ENCODE data around the gene PEDS1. TPM values are rescaled to one million over a fixed set of nuclear protein-coding genes. Genes with fewer than 3 reads are reported as not detected.

The PEDS1 gene
- total and polyA plus RNA-seq, 2 of the 4 experiments (the other 2 are of a cell fraction), result 24.0 to 59.9 TPM

- peaks cover 54% of the 10 kb centered on the region for H4K20me1 ChIP-seq (ENCODE audit: insufficient read depth, low read length)
- dilution Hi-C loops (cut with HindIII; ENCODE audit: low sequenced_read_pairs, unreplicated experiment) (no loop called here), intact Hi-C loops (cut with micrococcal nuclease) (no loop called here), in situ Hi-C loops (cut with MboI; ENCODE audit: low sequenced_read_pairs) (no loop called here)
- H2AK9ac ChIP-seq (replicated peaks; ENCODE audit: low read depth, low read length, poor library complexity), result no peak overlapping the region
- no peak overlapping the region for H3K27ac ChIP-seq (ENCODE audit: insufficient read depth, low read length)
- no peak overlapping the region for H3K18ac ChIP-seq (ENCODE audit: low read depth, low read length)
- no peaks in the 10 kb centered on the region for H3K27me3 ChIP-seq (ENCODE audit: control insufficient read depth, insufficient read depth, low read length)
- H2BK20ac ChIP-seq (ENCODE audit: low read depth, low read length), result no peak overlapping the region
- no peak for TF ChIP-seq BHLHE40 (IDR thresholded peaks at IDR 0.05; ENCODE audit: low read depth, low read length)
- H3K4me3 ChIP-seq (ENCODE audit: insufficient read depth, low read depth, low read length), result no peak overlapping the region
- no peak overlapping the region for H3K23ac ChIP-seq (ENCODE audit: low read depth, low read length)
- peaks cover 10% of the 10 kb centered on the region for H3K9me1 ChIP-seq (ENCODE audit: insufficient read depth, low read length)
- H2AFZ ChIP-seq (replicated peaks; ENCODE audit: low read length, poor library complexity), result no peak overlapping the region
- peaks cover 8 to 53% of the 10 kb centered on the region in 2 experiments for H3K79me1 ChIP-seq (ENCODE audit: low read depth in 1 of 2, low read length in 2 of 2)
- H3K4me2 ChIP-seq (ENCODE audit: low read depth, low read length), result no peak overlapping the region
- no peak overlapping the region for H3K14ac ChIP-seq (replicated peaks; ENCODE audit: low read depth, low read length)
- H3K9ac ChIP-seq (ENCODE audit: low read depth, low read length), result no peak overlapping the region
- CTCF ChIA-PET, result interaction anchor here (0.6 kb wide), 1 partner anchor 431 kb away, joined by 3 read pairs; no protein-coding TSS in a partner anchor
- no peak overlapping the region for H2BK5ac ChIP-seq (ENCODE audit: low read depth, low read length, poor library complexity, severe bottlenecking)
- peaks cover 33% of the 10 kb centered on the region for H3K36me3 ChIP-seq (ENCODE audit: control insufficient read depth, insufficient read depth, low read length)
- H4K8ac ChIP-seq (ENCODE audit: low read depth in 2 of 2, low read length in 2 of 2), result 0 out of 4 replicates have a peak overlapping the region, but pooled peaks of 1 of the 2 experiments have one; percentile 24
- peak overlapping the region; percentile 31; the same call in 1 of the 2 replicates for H2AK5ac ChIP-seq (ENCODE audit: low read depth, low read length)
- POLR2A ChIA-PET (ENCODE audit: unreplicated experiment), result no interaction called here
- no peak overlapping the region for H4K91ac ChIP-seq (ENCODE audit: insufficient read depth, low read depth, low read length)
- BruUV-seq (replicated peaks), result no TSS peak
- WGBS, 2 experiments (ENCODE audit: extremely low coverage in 2 of 2, insufficient read length in 1 of 2), result no CpG with 5 or more reads among the region's 4 CpGs
- ATAC-seq (ENCODE audit: low read depth), result no peak
- H2BK15ac ChIP-seq (ENCODE audit: low read depth, low read length), result no peak overlapping the region
- H4K5ac ChIP-seq (ENCODE audit: low read depth, low read length), result no peak overlapping the region
- no peak overlapping the region for H3K56ac ChIP-seq (ENCODE audit: extremely low read depth, insufficient read depth, low read length)
- H3K4ac ChIP-seq (ENCODE audit: low read depth, low read length), result no peak overlapping the region
- H3K4me1 ChIP-seq (ENCODE audit: control insufficient read depth, insufficient read depth, low read length), result peaks cover 11% of the 10 kb centered on the region
- no peak overlapping the region for H2BK120ac ChIP-seq (ENCODE audit: low read depth, low read length)
- peaks cover 3% of the 10 kb centered on the region; the same call in 1 of the 2 replicates for H3K9me3 ChIP-seq (ENCODE audit: control insufficient read depth, insufficient read depth, low read length)
- no peak for DNase-seq
These were observed 42.7 kb upstream of the PEDS1 start for GRCh38 chr20:50196248-50196647.

All from IMR-90 (cell line).